HG03520 (cell line): Measurements from ENCODE around the gene HAUS7.

ENCODE experiments used
- ATAC-seq: cut with Tn5 transposase; IDR thresholded peaks from one replicate; pipeline ENCODE4 v1.9.1; 2021; ENCODE audit warnings: mild to moderate bottlenecking, moderate library complexity; ENCODE audit not compliant: unreplicated experiment

HAUS7 gene

GRCh38 chrX:153457136-153457825 is 13.1 kb downstream of the HAUS7 start:
- no peak for ATAC-seq

- ATAC-seq, result no peak
Measured at GRCh38 chrX:153456704-153457103, 13.7 kb downstream of the HAUS7 start.

GRCh38 chrX:153456161-153456560 is 14.2 kb downstream of the HAUS7 start:
- no peak for ATAC-seq

- ATAC-seq, result no peak
Measured at GRCh38 chrX:153455571-153455970, 14.8 kb downstream of the HAUS7 start.

- no peak for ATAC-seq
Measured at GRCh38 chrX:153454901-153455550, 15.3 kb downstream of the HAUS7 start.

GRCh38 chrX:153450949-153451277 is 19.5 kb downstream of the HAUS7 start:
- ATAC-seq, result no peak

GRCh38 chrX:153450114-153450948 is 20.0 kb downstream of the HAUS7 start:
- ATAC-seq, result no peak

GRCh38 chrX:153449368-153450113 is 20.8 kb downstream of the HAUS7 start:
- ATAC-seq, result no peak

- ATAC-seq, result no peak
Measured at GRCh38 chrX:153448556-153449367, 21.6 kb downstream of the HAUS7 start.

GRCh38 chrX:153447581-153447960 is 22.8 kb downstream of the HAUS7 start:
- no peak for ATAC-seq

- ATAC-seq, result no peak
Measured at GRCh38 chrX:153446950-153447580, 23.3 kb downstream of the HAUS7 start.

GRCh38 chrX:153446636-153446936 is 23.8 kb downstream of the HAUS7 start:
- no peak for ATAC-seq

GRCh38 chrX:153445856-153446635 is 24.3 kb downstream of the HAUS7 start, which contains the start of gene TREX2:
Gene TREX2, minus strand, starts transcription at chrX:153446056. Its CDS starts 626 bp downstream, at chrX:153445430.
- no peak for ATAC-seq

GRCh38 chrX:153445106-153445855 is 25.1 kb downstream of the HAUS7 start:
- ATAC-seq, result no peak

- no peak for ATAC-seq
Measured at GRCh38 chrX:153444333-153445011, 25.9 kb downstream of the HAUS7 start.

- ATAC-seq, result no peak
Measured at GRCh38 chrX:153443476-153444332, 26.7 kb downstream of the HAUS7 start.

GRCh38 chrX:153442463-153442862 is 27.9 kb downstream of the HAUS7 start:
- no peak for ATAC-seq
